Panc1 (cell line): ENCODE results near the gene PDE4A. TPM values are rescaled to one million over a fixed set of nuclear protein-coding genes. Genes with fewer than 3 reads are reported as not detected.

Experiments
- ATAC-seq: fragments of 200-7000 bp; cut with Tn5 transposase; 2 replicates; pipeline ENCODE4 v1.9.1; 2020; ENCODE audit warnings: mild to moderate bottlenecking, moderate library complexity
- BruUV-seq: library from RNA; stranded (reverse); fragments of 400-500 nt; replicated peaks from 2 replicates; lab custom pipeline; 2021; lab: Mats Ljungman, UMichigan
- CTCF ChIA-PET: fragments of 300-600 bp; sonication (Branson Sonifier 250); formaldehyde crosslinking; loops from one replicate; lab custom pipeline; 2022; ENCODE audit warnings: antibody characterized with exemption; lab: Charles Lee
- POLR2A ChIA-PET: fragments of 300-600 bp; sonication (Branson Sonifier 250); formaldehyde crosslinking; loops from one replicate; lab custom pipeline; 2022; ENCODE audit warnings: antibody characterized with exemption; lab: Charles Lee
- DNase-seq: peaks from one replicate; pipeline ENCODE4 v3.0.0-alpha.2; 2010; ENCODE audit warnings: low read depth, low spot score
- H3K27ac ChIP-seq: 2 replicates; pipeline ENCODE4 v1.5.1; 2011; ENCODE audit warnings: mild to moderate bottlenecking, low read length, inconsistent platforms
- H3K27me3 ChIP-seq: fragments of 200-500 bp; sonication (Bioruptor generic); 2 replicates; pipeline ENCODE4 v1.6.0; 2014; ENCODE audit warnings: low read length, inconsistent platforms; ENCODE audit not compliant: control insufficient read depth, insufficient read depth
- H3K36me3 ChIP-seq: fragments of 200-500 bp; sonication (Bioruptor generic); 2 replicates; pipeline ENCODE4 v1.5.1; 2014; ENCODE audit warnings: inconsistent platforms, mild to moderate bottlenecking, low read length, moderate library complexity; ENCODE audit not compliant: control insufficient read depth, insufficient read depth
- H3K4me1 ChIP-seq: 2 replicates; pipeline ENCODE4 v1.5.1; 2011; ENCODE audit warnings: inconsistent platforms, mild to moderate bottlenecking, low read length, moderate library complexity; ENCODE audit not compliant: control insufficient read depth, insufficient read depth
- H3K4me3 ChIP-seq, 2 experiments: 2 replicates each; pipeline ENCODE4 v1.5.1; 2011 to 2012; ENCODE audit warnings: low read depth in 2 of 2, low read length in 2 of 2, mild to moderate bottlenecking in 2 of 2, inconsistent platforms in 1 of 2, moderate library complexity in 1 of 2
- H3K9me3 ChIP-seq: fragments of 200-500 bp; sonication (Bioruptor generic); 2 replicates; pipeline ENCODE4 v1.5.1; 2014; ENCODE audit warnings: low read depth, mild to moderate bottlenecking, inconsistent platforms, low read length, moderate library complexity; ENCODE audit not compliant: control insufficient read depth, insufficient read depth
- CTCF ChIP-seq: fragments of 450-650 bp; IDR thresholded peaks from 2 replicates; pipeline ENCODE4 v1.5.1; 2017; ENCODE audit warnings: mild to moderate bottlenecking
- POLR2AphosphoS5 ChIP-seq: IDR thresholded peaks from 2 replicates; pipeline ENCODE4 v1.6.1; 2012; ENCODE audit warnings: mild to moderate bottlenecking, low read depth, low read length, moderate library complexity
- REST ChIP-seq, 2 experiments: IDR thresholded peaks; 2 replicates each; pipeline ENCODE4 v1.6.1; 2011 to 2012; ENCODE audit warnings: low read depth in 2 of 2, control low read depth in 1 of 2, low read length in 1 of 2, mild to moderate bottlenecking in 1 of 2, moderate library complexity in 1 of 2; ENCODE audit not compliant: insufficient read depth in 1 of 2
- SIN3A ChIP-seq: IDR thresholded peaks from 2 replicates; pipeline ENCODE4 v1.6.1; 2012; ENCODE audit warnings: low read depth, mild to moderate bottlenecking, low read length, moderate library complexity, borderline replicate concordance; ENCODE audit not compliant: insufficient read depth
- TCF7L2 ChIP-seq: IDR thresholded peaks from 2 replicates; pipeline ENCODE4 v1.6.1; 2011; ENCODE audit warnings: mild to moderate bottlenecking, low read depth, low read length, inconsistent platforms
- in situ Hi-C: cut with HindIII; loops from 2 replicates; pipeline ENCODE4 v1.10.0; 2016; ENCODE audit warnings: low sequenced_read_pairs, low pct_unique_long_range_greater_than_20kb
- intact Hi-C: fragments of 100-400 bp; cut with micrococcal nuclease; formaldehyde crosslinking; loops from one replicate; pipeline ENCODE4 v1.10.0; 2022; ENCODE audit not compliant: unreplicated experiment
- total RNA-seq: library from RNA; stranded (reverse); gene quantifications from one replicate; pipeline ENCODE4 v1.2.1, GENCODE V29; 2021; ENCODE audit not compliant: unreplicated experiment

PDE4A gene
- total RNA-seq, 1 experiment from 2014 or later: 25.8 TPM

- Histone ChIP-seq H3K27me3 (no peaks in the 10 kb centered on the region), H3K9me3 (no peaks in the 10 kb centered on the region), H3K27ac (no peak overlapping the region), H3K4me3 (no peak overlapping the region), H3K4me1 (no peaks in the 10 kb centered on the region), H3K36me3 (peaks cover 7% of the 10 kb centered on the region; the same call in 1 of the 2 replicates)
- ChIA-PET POLR2A (interaction anchor here (0.7 kb wide), 3 partner anchors 130 to 311 kb away, joined by 3 to 5 read pairs (median 3); no protein-coding TSS in a partner anchor), CTCF (interaction anchor here (0.7 to 1.7 kb wide), 8 partner anchors 9 to 283 kb away, joined by 3 to 17 read pairs (median 6); partner anchors contain the start of genes CDC37, ICAM1, PPAN and TYK2)
- TF ChIP-seq TCF7L2: no peak
- no peak for TF ChIP-seq SIN3A
- TF ChIP-seq REST (IDR thresholded peaks at IDR 0.05; ENCODE audit: insufficient read depth in 1 of 2, low read depth in 2 of 2, low read length in 1 of 2): no peak
- peak; percentile 87 for TF ChIP-seq CTCF
- TF ChIP-seq POLR2AphosphoS5: no peak; the same call in 1 of the 2 replicates
- DNase-seq (peak; percentile 60), ATAC-seq (peak; percentile 79)
- intact Hi-C loops: loop anchor here (5.0 kb wide), 2 partner anchors 117 to 132 kb away; partner anchors contain the start of gene ICAM1
- in situ Hi-C loops: no loop called here
- BruUV-seq: TSS peak; percentile 37
These were observed 31.4 kb upstream of the PDE4A start for GRCh38 chr19:10388957-10389356.

GRCh38 chr19:10389863-10390262 lies 30.5 kb upstream of the PDE4A start:
- 0 out of 2 replicates have a peak, but pooled peaks have one; percentile 37 for ATAC-seq
- Histone ChIP-seq H3K27me3 (no peaks in the 10 kb centered on the region), H3K27ac (no peak overlapping the region), H3K4me3 (no peak overlapping the region), H3K36me3 (peaks cover 7% of the 10 kb centered on the region; the same call in 1 of the 2 replicates), H3K4me1 (no peaks in the 10 kb centered on the region), H3K9me3 (no peaks in the 10 kb centered on the region)
- CTCF ChIA-PET: interaction anchor here (0.6 to 1.7 kb wide), 4 partner anchors 35 to 131 kb away, joined by 3 to 17 read pairs (median 8); partner anchors contain the start of gene ICAM1
- POLR2A ChIA-PET: interaction anchor here (0.7 kb wide), 1 partner anchor 305 kb away, joined by 3 read pairs; no protein-coding TSS in a partner anchor
- intact Hi-C loops (loop anchor here (5.0 kb wide), 2 partner anchors 118 to 133 kb away; partner anchors contain the start of gene ICAM1), in situ Hi-C loops (no loop called here)
- no TSS peak for BruUV-seq
- DNase-seq: no peak
- no peak for TF ChIP-seq REST (IDR thresholded peaks at IDR 0.05; ENCODE audit: insufficient read depth in 1 of 2, low read depth in 2 of 2, low read length in 1 of 2)
- no peak for TF ChIP-seq CTCF
- TF ChIP-seq POLR2AphosphoS5: no peak
- TF ChIP-seq SIN3A: no peak
- TF ChIP-seq TCF7L2: no peak
